HEK293T (cell line): ENCODE data around the gene RPS19.

Experiments used
- CTCF ChIA-PET: fragments of 350-600 bp; formaldehyde crosslinking; extraction: SDS; loops from one replicate; lab custom pipeline; 2021; ENCODE audit warnings: antibody characterized with exemption, inconsistent platforms; lab: Yijun Ruan, JAX
- POLR2A ChIA-PET: fragments of 350-600 bp; formaldehyde crosslinking; extraction: SDS; loops from one replicate; lab custom pipeline; 2020; ENCODE audit warnings: antibody characterized with exemption, inconsistent platforms; lab: Yijun Ruan, JAX
- DNase-seq: peaks from one replicate; pipeline ENCODE4 v3.0.0; 2012; ENCODE audit warnings: mixed read lengths; ENCODE audit errors: extremely low spot score
- ARNT ChIP-seq: fragments of 450-650 bp; IDR thresholded peaks from 2 replicates; pipeline ENCODE4 v1.6.1; 2017; ENCODE audit warnings: mild to moderate bottlenecking
- BHLHE40 ChIP-seq: fragments of 450-650 bp; IDR thresholded peaks from 2 replicates; pipeline ENCODE4 v1.6.1; 2016; ENCODE audit warnings: mild to moderate bottlenecking, moderate library complexity, borderline replicate concordance
- CTBP1 ChIP-seq: fragments of 450-650 bp; IDR thresholded peaks from 2 replicates; pipeline ENCODE4 v1.6.1; 2016; ENCODE audit warnings: borderline replicate concordance
- ELF4 ChIP-seq: fragments of 450-650 bp; IDR thresholded peaks from 2 replicates; pipeline ENCODE4 v1.6.1; 2017; ENCODE audit warnings: antibody characterized with exemption
- FOXA1 ChIP-seq: fragments of 450-650 bp; IDR thresholded peaks from 2 replicates; pipeline ENCODE4 v1.6.1; 2016; ENCODE audit warnings: mild to moderate bottlenecking
- FOXK2 ChIP-seq: fragments of 450-650 bp; IDR thresholded peaks from 2 replicates; pipeline ENCODE4 v1.6.1; 2016; ENCODE audit warnings: mild to moderate bottlenecking
- FOXM1 ChIP-seq: fragments of 450-650 bp; IDR thresholded peaks from 2 replicates; pipeline ENCODE4 v1.6.1; 2017; ENCODE audit warnings: mild to moderate bottlenecking, borderline replicate concordance
- HDGF ChIP-seq: fragments of 450-650 bp; IDR thresholded peaks from 2 replicates; pipeline ENCODE4 v1.6.1; 2017; ENCODE audit warnings: antibody characterized with exemption, borderline replicate concordance
- L3MBTL2 ChIP-seq: fragments of 450-650 bp; conservative IDR thresholded peaks from 2 replicates; pipeline ENCODE4 v1.6.1; 2016; ENCODE audit warnings: mild to moderate bottlenecking
- LEF1 ChIP-seq: fragments of 450-650 bp; IDR thresholded peaks from 2 replicates; pipeline ENCODE4 v1.6.1; 2017; ENCODE audit warnings: mild to moderate bottlenecking, borderline replicate concordance
- NFRKB ChIP-seq: fragments of 450-650 bp; IDR thresholded peaks from 2 replicates; pipeline ENCODE4 v1.6.1; 2016; ENCODE audit warnings: mild to moderate bottlenecking, moderate library complexity
- PKNOX1 ChIP-seq: fragments of 450-650 bp; IDR thresholded peaks from 2 replicates; pipeline ENCODE4 v1.6.1; 2016
- SP1 ChIP-seq: fragments of 450-650 bp; IDR thresholded peaks from 2 replicates; pipeline ENCODE4 v1.6.1; 2017
- SUZ12 ChIP-seq: fragments of 450-650 bp; IDR thresholded peaks from 2 replicates; pipeline ENCODE4 v1.6.1; 2016; ENCODE audit warnings: mild to moderate bottlenecking
- TARDBP ChIP-seq: fragments of 450-650 bp; IDR thresholded peaks from 2 replicates; pipeline ENCODE4 v1.6.1; 2016
- ZNF384 ChIP-seq: fragments of 450-650 bp; IDR thresholded peaks from 2 replicates; pipeline ENCODE4 v1.6.1; 2016

RPS19 gene

GRCh38 chr19:41843371-41843770, 16.7 kb upstream of the RPS19 start:
- ChIA-PET CTCF (interaction anchor here (1.0 kb wide), 1 partner anchor 50 kb away, joined by 8 read pairs; no protein-coding TSS in a partner anchor), POLR2A (interaction anchor here (0.6 to 1.1 kb wide), 2 partner anchors 13 to 16 kb away, joined by 3 read pairs; partner anchors contain the start of gene RPS19)
- TF ChIP-seq ARNT (no peak), PKNOX1 (no peak), BHLHE40 (no peak), HDGF (no peak), ZNF384 (no peak), NFRKB (no peak), FOXM1 (no peak), SP1 (no peak), L3MBTL2 (no peak), ELF4 (no peak)
- no peak for DNase-seq

DNA sequence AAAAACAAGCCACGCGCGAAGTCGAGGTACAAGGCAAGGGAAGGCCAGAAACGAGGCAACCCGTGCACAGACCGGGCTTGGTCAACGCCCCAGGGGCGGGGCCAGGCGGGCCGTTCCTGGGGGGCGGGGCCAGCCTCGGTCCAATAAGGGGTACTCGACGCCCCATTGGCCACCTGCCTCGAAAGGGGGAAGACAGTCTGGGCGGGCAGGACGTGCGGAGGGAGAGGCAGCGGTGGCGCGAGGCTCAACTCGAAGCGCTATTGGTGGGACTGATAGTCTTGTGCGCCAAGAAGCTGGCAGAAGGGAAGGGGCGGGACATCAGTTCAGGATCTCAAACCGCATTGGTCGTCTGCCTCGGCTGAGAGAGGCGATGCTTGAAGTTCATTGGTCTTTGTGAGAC, 15.5 kb upstream of the RPS19 start, which contains the start of gene LYPD4:
Gene LYPD4, minus strand, starts transcription at position 83 of the 400 bp plus-strand sequence. CDS start 5,398 bp downstream, outside the sequence.
- ChIA-PET CTCF (no interaction called here), POLR2A (no interaction called here)
- TF ChIP-seq FOXA1 (no peak), HDGF (no peak), L3MBTL2 (peak; percentile 54)
- no peak for DNase-seq

GRCh38 chr19:41845001-41845050, 15.2 kb upstream of the RPS19 start, which contains the start of gene DMRTC2:
DMRTC2 (plus strand) TSS chr19:41845042; CDS start chr19:41847429, 2,387 bp downstream.
- TF ChIP-seq LEF1, result no peak
- TF ChIP-seq SP1, result no peak
- no peak for TF ChIP-seq NFRKB
- TF ChIP-seq FOXK2, result no peak
- TF ChIP-seq FOXM1, result no peak
- no peak for TF ChIP-seq CTBP1
- TF ChIP-seq ELF4, result no peak
- no peak for TF ChIP-seq HDGF
- ChIA-PET CTCF (no interaction called here), POLR2A (no interaction called here)
- DNase-seq, result no peak

DNA sequence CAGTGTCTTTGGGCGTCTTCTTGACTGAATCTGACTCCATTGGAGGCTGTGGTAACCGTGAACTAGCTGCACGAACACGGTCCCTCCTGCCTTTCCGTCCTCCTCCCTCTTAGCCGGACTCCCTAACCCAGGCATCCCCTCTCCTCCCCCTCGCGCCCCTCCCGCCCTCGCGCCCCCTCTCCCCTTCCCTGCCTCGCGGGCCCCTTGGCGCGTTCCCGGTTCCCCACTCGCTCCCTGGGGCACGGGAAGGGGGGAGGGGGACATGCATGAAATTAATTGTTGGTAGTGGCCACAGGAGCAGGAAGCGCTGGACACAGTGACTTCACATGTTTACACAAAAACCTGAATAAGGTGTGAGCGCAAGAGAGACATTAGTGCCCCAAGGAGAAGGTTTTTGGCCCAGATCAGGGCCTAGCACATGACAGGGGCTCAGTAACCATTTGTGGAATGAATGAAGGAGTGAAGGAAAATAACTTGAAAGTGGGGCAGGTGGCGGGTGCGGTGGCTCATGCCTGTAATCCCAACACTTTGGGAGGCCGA, 14.9 kb upstream of the RPS19 start:
- DNase-seq, result no peak
- POLR2A ChIA-PET, result no interaction called here
- CTCF ChIA-PET, result no interaction called here
- no peak for TF ChIP-seq L3MBTL2
- TF ChIP-seq TARDBP, result no peak
- TF ChIP-seq BHLHE40, result no peak
- TF ChIP-seq FOXK2, result no peak

DNA sequence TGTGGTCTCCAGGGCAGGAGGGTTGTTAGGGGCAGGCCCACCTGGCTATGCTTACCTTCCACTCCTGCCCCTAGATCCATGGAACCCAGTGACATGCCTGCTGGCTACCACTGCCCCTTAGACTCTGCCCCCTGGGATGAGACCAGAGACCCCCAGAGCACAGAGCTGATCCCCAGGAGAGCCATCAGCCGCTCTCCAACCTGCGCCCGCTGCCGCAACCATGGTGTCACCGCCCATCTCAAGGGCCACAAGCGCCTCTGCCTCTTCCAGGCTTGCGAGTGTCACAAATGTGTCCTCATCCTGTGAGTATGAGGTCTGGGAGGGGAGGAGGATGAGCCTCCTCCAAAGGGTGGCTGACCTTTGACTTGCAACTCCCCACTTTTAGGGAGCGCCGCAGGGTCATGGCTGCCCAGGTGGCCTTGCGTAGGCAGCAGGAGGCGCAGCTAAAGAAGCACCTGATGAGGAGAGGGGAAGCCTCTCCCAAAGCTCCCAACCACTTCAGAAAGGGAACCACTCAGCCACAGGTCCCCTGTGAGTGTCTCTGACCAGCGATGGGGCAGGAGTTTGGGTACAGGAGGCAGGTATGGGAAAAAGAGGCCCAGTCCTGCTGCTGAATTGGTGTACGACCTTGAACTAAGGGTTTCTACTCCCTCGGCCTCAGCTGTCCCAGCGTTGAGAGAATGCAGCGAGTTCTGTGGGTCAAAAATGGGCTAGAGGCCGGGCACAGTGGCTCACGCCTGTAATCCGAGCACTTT, 12.5 kb upstream of the RPS19 start:
- DNase-seq, result no peak
- no peak for TF ChIP-seq FOXK2
- TF ChIP-seq ZNF384, result no peak
- TF ChIP-seq NFRKB, result no peak
- TF ChIP-seq CTBP1, result no peak
- no peak for TF ChIP-seq LEF1
- TF ChIP-seq ELF4, result no peak
- TF ChIP-seq FOXA1, result no peak
- TF ChIP-seq SP1, result no peak
- TF ChIP-seq SUZ12, result no peak
- no peak for TF ChIP-seq FOXM1
- no peak for TF ChIP-seq HDGF
- TF ChIP-seq ARNT, result no peak
- no peak for TF ChIP-seq L3MBTL2
- no peak for TF ChIP-seq BHLHE40
- TF ChIP-seq TARDBP, result no peak
- no peak for TF ChIP-seq PKNOX1
- CTCF ChIA-PET, result interaction anchor here (0.6 to 1.2 kb wide), 2 partner anchors 12 to 26 kb away, joined by 3 read pairs; no protein-coding TSS in a partner anchor
- POLR2A ChIA-PET, result interaction anchor here (5.5 kb wide), 1 partner anchor 12 kb away, joined by 31 read pairs; the partner anchor contains the start of gene RPS19

DNA sequence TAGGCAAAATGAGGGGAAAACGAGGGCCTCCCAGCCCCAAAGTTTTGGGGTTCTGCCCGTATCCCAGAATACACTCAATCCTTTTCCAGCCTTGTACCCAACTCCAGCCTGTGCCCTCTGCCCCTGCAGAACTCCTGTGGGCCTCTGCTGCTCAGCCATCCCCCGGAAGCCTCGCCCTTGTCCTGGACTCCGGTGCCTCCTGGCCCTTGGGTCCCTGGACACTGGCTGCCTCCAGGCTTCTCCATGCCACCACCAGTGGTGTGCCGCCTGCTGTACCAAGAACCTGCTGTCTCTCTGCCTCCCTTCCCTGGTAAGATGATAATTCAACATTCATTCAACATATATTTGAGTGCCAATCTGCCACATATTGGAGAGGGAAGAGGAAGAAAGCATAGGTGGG, 11.4 kb upstream of the RPS19 start:
- TF ChIP-seq HDGF (no peak), FOXM1 (no peak), BHLHE40 (no peak), FOXK2 (no peak), PKNOX1 (no peak), SUZ12 (no peak), ARNT (no peak), CTBP1 (no peak), SP1 (no peak), L3MBTL2 (no peak), ELF4 (no peak), TARDBP (no peak), NFRKB (no peak), LEF1 (no peak), ZNF384 (no peak), FOXA1 (no peak)
- CTCF ChIA-PET, result no interaction called here
- POLR2A ChIA-PET, result interaction anchor here (5.5 kb wide), 1 partner anchor 11 kb away, joined by 31 read pairs; the partner anchor contains the start of gene RPS19
- DNase-seq, result no peak

DNA sequence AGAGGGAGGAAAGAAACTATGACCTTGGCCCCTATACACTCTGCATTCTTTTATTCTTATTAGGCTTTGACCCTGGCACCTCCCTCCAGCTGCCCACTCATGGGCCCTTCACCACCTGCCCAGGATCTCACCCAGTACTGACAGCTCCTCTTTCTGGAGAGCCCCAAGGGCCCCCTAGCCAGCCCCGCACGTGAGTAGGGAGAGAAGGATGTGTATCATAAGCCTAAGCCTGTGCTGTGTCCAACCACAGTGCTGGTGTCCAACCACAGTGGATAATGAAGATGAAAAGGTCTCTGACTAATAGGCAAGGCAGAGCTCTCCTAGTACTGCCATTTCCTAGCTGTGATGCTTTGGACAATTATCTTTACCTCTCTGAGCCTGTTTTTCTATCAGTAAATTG, 11.0 kb upstream of the RPS19 start:
- ChIA-PET POLR2A (interaction anchor here (5.5 kb wide), 1 partner anchor 11 kb away, joined by 31 read pairs; the partner anchor contains the start of gene RPS19), CTCF (interaction anchor here (0.6 kb wide), 1 partner anchor 15 kb away, joined by 3 read pairs; no protein-coding TSS in a partner anchor)
- no peak for TF ChIP-seq L3MBTL2
- no peak for TF ChIP-seq ARNT
- TF ChIP-seq ELF4, result no peak
- TF ChIP-seq CTBP1, result no peak
- no peak for TF ChIP-seq SUZ12
- no peak for TF ChIP-seq PKNOX1
- no peak for TF ChIP-seq FOXA1
- no peak for DNase-seq
